Measurements from ENCODE around the gene OR2S2.
"Not testable (repeated sequence)": the region's sequence is repeated elsewhere in the genome, so short reads cannot be mapped to it uniquely, and the experiment has no call there.

Gene OR2S2, protein sequence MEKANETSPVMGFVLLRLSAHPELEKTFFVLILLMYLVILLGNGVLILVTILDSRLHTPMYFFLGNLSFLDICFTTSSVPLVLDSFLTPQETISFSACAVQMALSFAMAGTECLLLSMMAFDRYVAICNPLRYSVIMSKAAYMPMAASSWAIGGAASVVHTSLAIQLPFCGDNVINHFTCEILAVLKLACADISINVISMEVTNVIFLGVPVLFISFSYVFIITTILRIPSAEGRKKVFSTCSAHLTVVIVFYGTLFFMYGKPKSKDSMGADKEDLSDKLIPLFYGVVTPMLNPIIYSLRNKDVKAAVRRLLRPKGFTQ

GRCh38 chr9:35958104-35958837, at the start of gene OR2S2:
TSS of gene OR2S2 (minus strand) at chr9:35958154. CDS start at chr9:35958098, 56 bp downstream.
- no peak for DNase-seq

GRCh38 chr9:36007316-36007708, 49.4 kb upstream of the OR2S2 start:
- no peak for DNase-seq

DNA sequence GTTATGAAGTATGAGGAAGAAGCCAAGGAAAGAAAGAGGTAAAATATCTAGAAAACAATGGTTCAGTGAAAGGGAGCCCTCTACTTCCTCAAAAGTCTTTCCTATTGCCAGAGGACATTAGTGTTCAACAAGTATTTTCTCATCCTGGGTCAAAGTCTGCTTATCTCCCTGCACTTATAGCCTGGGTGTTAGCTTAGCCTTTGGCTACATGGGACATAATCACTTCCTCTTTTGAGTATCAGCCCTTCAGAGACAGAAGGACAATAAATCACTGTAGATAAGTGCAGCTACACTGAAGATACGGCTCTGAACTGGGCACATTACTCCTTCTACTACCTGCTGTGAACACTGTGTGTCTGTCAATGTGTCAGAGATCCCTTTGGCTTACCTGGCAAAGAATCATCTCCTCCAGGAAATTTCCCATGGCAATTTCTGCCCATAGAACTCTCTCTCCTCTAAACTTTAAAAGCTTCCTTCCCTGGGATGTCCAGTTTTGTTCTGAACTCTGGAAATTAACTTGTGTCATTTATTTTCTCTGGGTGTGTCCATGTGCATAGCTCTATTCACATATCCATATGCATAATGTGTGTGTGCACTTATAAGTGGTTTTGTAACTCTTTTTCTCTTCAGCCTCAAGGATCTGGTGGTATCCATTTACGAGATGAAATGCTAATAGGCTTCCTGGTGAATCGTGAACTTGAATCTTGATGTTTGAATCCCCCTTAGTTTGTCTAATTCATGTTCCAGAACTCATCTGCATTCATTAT, 48.8 kb upstream of the OR2S2 start:
- no peak for DNase-seq

DNA sequence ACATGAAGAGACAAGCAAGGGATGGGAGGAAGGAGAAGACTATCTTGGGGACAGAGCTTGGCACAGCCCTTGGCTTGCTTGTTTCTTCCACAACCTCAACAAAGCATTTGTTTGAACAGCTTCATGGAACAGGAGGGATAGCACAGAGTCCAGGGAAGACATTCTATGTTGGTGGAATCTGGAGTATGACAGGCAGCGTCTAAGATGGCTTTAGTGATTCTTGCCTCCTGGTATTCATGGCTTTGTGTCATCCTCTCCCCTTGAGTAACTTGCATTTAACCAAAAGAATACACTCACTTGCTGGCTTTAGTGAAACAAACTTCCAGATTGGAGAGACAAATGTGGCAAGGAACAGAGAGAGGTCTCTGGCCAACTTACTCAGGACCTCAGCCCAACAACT, 47.9 kb upstream of the OR2S2 start:
- no peak for DNase-seq

GRCh38 chr9:35998333-35998732, 40.4 kb upstream of the OR2S2 start:
- no peak for DNase-seq

GRCh38 chr9:35997016-35997415, 39.1 kb upstream of the OR2S2 start:
- not testable (repeated sequence) for DNase-seq

GRCh38 chr9:35996358-35996970, 38.5 kb upstream of the OR2S2 start:
- peak; percentile 28 for DNase-seq

DNA sequence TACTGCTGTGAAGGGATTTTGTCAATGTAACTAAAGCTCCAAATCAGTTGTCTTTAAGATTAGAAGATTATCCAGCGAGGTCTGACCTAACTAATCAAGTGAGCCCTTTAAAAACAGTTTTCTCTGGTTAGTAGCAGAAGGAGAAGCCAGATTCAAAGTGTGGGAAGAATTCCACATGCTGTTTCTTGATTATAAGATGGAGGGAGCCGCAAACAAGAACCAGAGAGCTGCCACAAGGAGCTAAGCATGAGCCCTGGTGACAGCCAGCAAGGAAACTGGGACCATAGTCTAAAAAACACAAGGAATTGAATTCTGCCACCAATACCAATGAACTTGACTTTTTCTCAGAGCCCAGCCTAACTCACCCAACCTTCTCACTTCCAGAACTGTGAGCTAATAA, 37.0 kb upstream of the OR2S2 start:
- no peak for DNase-seq

- peak; percentile 37 for DNase-seq
Observed at GRCh38 chr9:35993976-35994720, 36.2 kb upstream of the OR2S2 start.

GRCh38 chr9:35993136-35993535, 35.2 kb upstream of the OR2S2 start:
- DNase-seq: not testable (repeated sequence)

DNA sequence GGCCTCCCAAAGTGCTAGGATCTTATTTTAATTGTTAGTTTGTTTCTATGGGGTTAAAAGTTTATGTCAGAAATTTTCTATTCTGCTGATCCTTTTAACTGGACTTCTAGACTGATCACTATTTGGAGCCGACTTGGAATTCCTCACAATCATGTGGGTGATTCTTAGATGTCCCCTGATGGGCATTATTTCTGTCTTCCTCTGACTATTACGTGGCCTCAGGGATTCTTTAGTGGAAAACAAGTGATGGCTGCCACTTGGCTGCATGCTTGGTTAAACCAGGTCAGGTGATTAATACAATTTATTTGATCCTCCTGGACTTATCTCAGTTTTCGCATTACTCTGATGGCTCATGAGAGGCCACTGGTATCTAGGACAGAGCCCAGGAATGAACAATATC, 32.2 kb upstream of the OR2S2 start:
- no peak for DNase-seq

DNA sequence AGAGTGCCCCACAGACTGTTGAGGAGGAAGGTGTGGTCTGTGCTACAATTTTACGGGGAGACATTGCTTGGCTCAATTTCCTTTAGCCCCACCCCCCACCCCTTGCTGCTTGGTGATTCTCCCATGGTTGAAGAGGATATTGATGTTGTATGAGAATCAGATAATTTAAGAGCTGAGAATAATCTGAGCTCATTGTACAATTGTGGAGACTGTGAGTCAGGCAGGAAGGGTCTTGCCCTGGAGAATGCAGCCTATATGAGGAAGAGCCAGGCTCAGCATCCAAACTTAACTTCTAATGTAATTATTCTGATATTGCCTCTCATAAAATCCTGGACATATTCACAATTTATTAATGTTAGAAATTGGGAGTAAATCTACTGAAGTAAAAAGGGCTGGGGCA, 26.1 kb upstream of the OR2S2 start:
- DNase-seq: no peak

- DNase-seq: no peak
Observed at GRCh38 chr9:35981699-35982098, 23.7 kb upstream of the OR2S2 start.

DNA sequence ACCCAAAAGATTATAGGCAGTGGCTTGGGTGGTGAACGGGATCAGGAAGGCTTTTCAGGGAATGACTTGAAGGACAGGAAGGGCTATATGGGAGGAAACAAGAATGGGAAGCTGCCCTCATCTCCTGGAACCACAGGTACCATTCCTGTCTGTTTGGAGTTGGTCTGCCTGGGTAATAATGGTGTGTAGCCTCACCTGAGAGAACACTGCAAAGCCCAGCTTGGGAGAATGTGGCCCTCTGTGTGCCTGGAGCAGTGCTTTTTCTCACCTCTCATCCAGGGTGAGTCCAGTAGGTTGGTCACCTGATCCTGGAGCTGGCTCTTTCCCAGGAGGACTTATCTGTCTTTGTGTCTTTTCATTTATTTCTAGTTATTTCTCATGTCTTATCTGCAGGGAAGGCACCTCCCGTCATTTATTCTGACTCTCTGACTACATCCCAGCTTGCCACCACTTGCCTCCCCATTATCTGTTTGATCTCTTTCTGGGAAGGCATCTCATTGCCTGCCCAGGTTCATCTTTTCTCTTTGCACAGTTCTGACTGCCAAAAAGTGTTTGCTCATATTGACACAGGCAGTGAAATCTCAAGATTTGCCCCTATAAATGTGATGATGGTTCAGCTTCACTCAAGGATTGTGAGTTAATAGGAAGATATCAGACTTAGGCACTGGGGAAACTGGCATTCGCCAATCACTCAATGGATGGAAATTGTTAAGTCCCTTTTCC, 22.5 kb upstream of the OR2S2 start:
- no peak for DNase-seq

DNA sequence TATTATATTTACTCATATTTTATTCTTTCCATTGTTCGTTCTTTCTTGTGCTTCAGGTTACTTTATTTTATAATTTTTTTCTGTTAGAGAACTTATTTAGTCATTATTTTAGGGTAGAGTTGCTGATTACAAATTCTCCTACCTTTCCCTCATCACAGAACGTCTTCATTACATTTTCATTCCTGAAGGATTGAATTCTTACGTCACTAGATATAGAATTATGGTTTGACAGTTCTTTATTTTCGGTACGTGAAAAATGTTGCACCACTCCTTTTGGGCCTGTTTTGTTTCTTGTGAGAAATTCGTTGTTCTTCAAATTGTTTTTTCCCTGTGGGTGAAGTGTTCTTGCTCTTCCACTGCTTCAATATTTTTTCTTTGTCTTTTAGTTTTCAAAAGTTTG, 20.8 kb upstream of the OR2S2 start:
- DNase-seq: no peak

DNA sequence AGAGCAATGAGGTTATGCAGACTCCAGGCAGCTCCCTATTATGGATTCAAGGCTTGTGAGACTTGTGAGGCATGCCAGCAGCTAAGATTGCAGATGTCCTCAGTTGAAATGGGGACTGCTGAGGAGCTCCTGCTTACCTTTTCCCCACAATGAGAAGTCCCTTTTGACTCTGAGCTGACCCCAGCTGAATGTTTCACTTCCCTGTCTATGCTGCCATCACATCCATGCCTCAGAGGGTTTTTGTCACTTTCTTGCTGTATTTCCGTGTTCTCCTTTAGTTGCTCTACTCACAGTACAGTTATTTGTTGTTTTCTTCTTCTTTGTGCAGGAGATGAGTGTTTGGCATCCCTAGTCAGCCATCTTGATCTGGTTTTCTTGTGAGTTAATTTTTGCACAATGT, 18.8 kb upstream of the OR2S2 start:
- DNase-seq: no peak

- DNase-seq: no peak
Observed at GRCh38 chr9:35974800-35975199, 16.8 kb upstream of the OR2S2 start.

DNA sequence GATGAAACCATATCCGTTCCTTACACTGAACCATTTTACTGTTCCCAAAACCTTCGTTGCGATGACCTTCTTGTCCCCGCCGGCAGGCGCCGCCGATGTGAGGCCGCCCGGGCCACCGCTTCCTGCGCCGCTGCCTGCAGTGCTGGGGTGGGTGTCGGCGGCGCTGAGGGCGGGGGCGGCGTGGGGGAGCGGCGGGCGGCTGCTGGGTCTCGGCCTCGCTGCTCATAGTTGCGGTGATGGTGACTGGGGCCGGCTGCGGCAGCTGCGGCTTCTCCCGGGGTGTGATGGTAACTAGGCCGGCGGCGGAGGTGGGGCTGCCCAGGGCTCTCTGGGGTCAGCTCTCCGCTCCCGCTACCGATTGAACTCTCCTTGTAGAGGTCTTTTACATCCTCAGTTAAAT, 14.1 kb upstream of the OR2S2 start:
- peak; percentile 13 for DNase-seq

DNA sequence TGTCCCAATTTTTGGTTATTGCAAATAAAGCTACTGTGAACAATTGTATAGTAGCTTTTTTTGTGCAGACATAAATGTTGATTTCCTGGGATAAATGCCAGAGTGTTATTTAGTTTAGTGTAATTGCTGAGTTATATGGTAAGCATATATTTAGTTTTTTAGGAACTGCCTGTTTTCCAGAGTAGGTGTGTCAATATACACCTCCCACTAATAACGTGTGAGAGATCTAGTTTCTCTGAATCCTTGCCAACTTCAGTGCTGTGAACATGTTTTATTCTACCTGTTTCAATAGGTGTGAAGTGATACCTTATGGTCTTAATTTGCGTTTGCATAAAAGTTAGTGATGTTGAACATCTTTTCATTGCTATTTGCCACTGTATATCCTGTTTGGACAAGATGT, 9.1 kb upstream of the OR2S2 start:
- no peak for DNase-seq

DNA sequence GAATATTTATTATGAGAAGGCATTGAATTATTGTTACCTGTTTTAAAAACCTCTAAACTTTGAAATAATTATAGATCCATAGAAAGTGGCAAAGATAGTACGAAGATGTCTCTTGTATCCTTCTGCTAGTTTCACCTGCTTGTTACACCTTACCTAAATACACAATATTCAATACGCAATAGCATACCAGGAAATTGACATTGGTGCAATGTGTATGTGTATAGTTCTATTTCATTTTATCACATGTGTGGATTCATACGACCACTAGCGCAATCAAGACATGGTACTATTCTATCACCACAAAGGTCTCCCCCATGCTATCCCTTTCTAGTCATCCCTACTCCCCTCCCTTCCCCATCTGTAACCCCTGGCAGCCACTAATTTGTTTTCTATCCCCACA, 8.5 kb upstream of the OR2S2 start:
- no peak for DNase-seq

DNA sequence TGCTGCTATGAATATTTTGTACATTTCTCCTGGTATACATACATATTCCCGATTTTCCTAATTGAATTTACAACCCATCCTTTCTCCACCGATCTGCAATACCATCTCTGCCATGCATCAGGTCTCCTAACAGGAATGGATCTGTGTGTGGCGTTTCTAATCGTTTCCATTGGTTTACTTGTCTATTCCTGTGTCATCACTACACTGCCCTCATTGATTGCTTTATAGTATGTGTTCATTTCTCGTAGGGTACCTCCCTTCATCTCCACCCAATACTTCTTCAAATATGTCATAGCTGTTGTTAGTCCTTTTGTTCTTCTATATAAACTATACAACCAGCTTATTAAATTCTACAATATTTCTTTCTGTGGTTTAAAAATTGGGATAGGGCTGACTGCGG, 7.1 kb upstream of the OR2S2 start:
- DNase-seq: no peak
